Memory B cell (primary cell): ENCODE measurements around the gene FPR2.

Experiments used
- ATAC-seq: fragments of 150-1000 bp; cut with Tn5 transposase; 2 replicates; pipeline ENCODE4 v1.10.0; 2021; ENCODE audit warnings: low read depth, mild to moderate bottlenecking, moderate library complexity
- DNase-seq, 2 donors: peaks; one replicate each; pipeline ENCODE4 v3.0.0; 2022; ENCODE audit warnings: low spot score in 2 of 2
- H3K27ac Mint-ChIP-seq: one replicate; pipeline ENCODE4 v1.8.0; 2022; ENCODE audit warnings: mild to moderate bottlenecking, moderate library complexity, mixed read lengths
- H3K27me3 Mint-ChIP-seq: one replicate; pipeline ENCODE4 v1.8.0; 2022; ENCODE audit warnings: mixed read lengths
- H3K36me3 Mint-ChIP-seq: one replicate; pipeline ENCODE4 v1.8.0; 2022; ENCODE audit warnings: mild to moderate bottlenecking, mixed read lengths
- H3K4me1 Mint-ChIP-seq: one replicate; pipeline ENCODE4 v1.8.0; 2022; ENCODE audit warnings: mixed read lengths
- H3K4me3 Mint-ChIP-seq: one replicate; pipeline ENCODE4 v1.8.0; 2022; ENCODE audit warnings: mild to moderate bottlenecking, moderate library complexity, mixed read lengths
- H3K9me3 Mint-ChIP-seq: one replicate; pipeline ENCODE4 v1.8.0; 2022; ENCODE audit warnings: mixed read lengths

The FPR2 gene

DNA sequence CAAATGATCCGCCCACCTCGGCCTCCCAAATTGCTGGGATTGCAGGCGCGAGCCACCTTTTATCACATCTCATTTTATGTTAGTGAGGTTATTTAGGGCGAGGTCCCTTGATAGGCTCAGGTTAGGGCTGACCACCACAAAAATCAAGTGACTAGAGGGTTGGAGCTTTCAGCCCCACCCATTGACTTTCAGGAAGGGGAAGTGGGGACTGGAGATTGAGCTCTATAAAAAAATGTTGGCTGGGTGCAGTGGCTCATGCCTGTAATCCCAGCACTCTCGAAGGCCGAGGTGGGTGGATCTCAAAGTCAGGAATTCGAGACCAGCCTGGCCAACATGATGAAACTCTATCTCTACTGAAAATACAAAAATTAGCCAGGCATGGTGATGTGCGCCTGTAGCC is 54.1 kb downstream of the FPR2 start:
- Mint-ChIP-seq H3K36me3 (no peaks in the 10 kb centered on the region), H3K4me3 (no peak overlapping the region), H3K9me3 (peaks cover 3% of the 10 kb centered on the region), H3K27me3 (no peaks in the 10 kb centered on the region), H3K27ac (no peak overlapping the region), H3K4me1 (no peaks in the 10 kb centered on the region)
- no peak for DNase-seq
- no peak for ATAC-seq

DNA sequence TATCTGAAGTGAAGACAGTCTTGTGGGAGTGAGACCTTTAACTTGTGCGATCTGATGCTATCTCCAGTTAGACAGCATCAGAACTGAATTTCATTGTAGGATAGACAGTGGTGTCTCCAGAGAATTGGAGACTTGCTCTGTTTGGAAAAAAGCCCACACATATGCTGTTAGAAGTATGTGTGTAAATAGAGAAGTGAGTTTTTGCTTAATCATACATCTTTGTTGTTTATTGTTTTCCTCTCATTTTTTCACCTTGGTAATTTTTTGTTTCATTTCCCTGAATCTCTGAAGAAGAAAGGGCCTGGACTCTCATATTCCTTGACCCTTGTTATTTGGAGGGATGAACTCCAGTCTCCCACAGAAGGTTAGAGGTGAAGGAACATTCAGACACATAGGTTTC is 55.7 kb downstream of the FPR2 start:
- Mint-ChIP-seq H3K9me3 (peaks cover 4% of the 10 kb centered on the region), H3K27me3 (no peaks in the 10 kb centered on the region), H3K4me3 (no peak overlapping the region), H3K4me1 (no peaks in the 10 kb centered on the region), H3K36me3 (no peaks in the 10 kb centered on the region), H3K27ac (no peak overlapping the region)
- ATAC-seq (no peak), DNase-seq (no peak)

DNA sequence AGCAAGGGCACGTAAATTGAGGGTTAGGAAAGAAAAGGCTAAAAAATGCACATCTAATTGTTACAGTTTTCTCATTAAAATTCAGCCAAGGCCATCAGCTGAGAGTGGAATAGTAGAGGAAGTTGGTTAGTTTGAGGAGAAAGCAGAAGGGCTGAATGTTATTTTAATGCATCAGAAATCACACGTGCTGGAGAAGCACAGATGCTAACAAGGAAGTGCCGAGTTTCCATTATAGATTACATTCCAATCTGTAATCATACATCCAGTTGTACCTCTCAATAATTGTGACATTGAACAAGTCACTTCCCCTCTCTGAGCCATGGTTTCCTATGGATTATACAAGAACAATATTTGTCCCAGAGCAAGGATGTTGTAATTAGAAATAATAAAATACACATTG is 59.0 kb downstream of the FPR2 start:
- no peak for ATAC-seq
- H3K27ac Mint-ChIP-seq: no peak overlapping the region
- no peak overlapping the region for H3K4me3 Mint-ChIP-seq
- H3K9me3 Mint-ChIP-seq: peaks cover 7% of the 10 kb centered on the region
- DNase-seq: no peak
- H3K4me1 Mint-ChIP-seq: peaks cover 2% of the 10 kb centered on the region
- H3K27me3 Mint-ChIP-seq: peaks cover 1% of the 10 kb centered on the region
- H3K36me3 Mint-ChIP-seq: no peaks in the 10 kb centered on the region
